ENCODE data around the gene ZNF558.

Gene ZNF558
- 53.6 to 61.5 (median 58.7) reads per million in 4 donors for total RNA-seq

- peak; percentile 98 to 99 (median 99) for DNase-seq
Measured at GRCh38 chr19:8832132-8833021, at the start of gene ZNF558, which contains the start of gene MBD3L1. TSS of gene ZNF558 (minus strand) at chr19:8832304. CDS start at chr19:8822659, 9,645 bp downstream. TSS of gene MBD3L1 (plus strand) at chr19:8832377. CDS start at chr19:8842679, 10,302 bp downstream.

GRCh38 chr19:8881512-8881911 is 49.4 kb upstream of the ZNF558 start:
- no peak for DNase-seq

GRCh38 chr19:8880868-8881488 is 48.9 kb upstream of the ZNF558 start:
- DNase-seq, result no peak

GRCh38 chr19:8877854-8878705 is 46.0 kb upstream of the ZNF558 start:
- no peak for DNase-seq

- no peak for DNase-seq
Measured at GRCh38 chr19:8866344-8866743, 34.2 kb upstream of the ZNF558 start.

- no peak for DNase-seq
Measured at GRCh38 chr19:8858260-8858659, 26.2 kb upstream of the ZNF558 start.

GRCh38 chr19:8850488-8850887 is 18.4 kb upstream of the ZNF558 start:
- DNase-seq, result no peak

- DNase-seq, result no peak
Measured at GRCh38 chr19:8849232-8849631, 17.1 kb upstream of the ZNF558 start.

- DNase-seq, result no peak
Measured at GRCh38 chr19:8846819-8847218, 14.7 kb upstream of the ZNF558 start.

GRCh38 chr19:8840708-8841107 is 8.6 kb upstream of the ZNF558 start:
- no peak for DNase-seq

GRCh38 chr19:8835877-8836276 is 3.8 kb upstream of the ZNF558 start:
- DNase-seq, result no peak

GRCh38 chr19:8835446-8835845 is 3.3 kb upstream of the ZNF558 start:
- DNase-seq, result no peak

- DNase-seq, result no peak
Measured at GRCh38 chr19:8831832-8832131, 322 bp downstream of the ZNF558 start.

- no peak for DNase-seq
Measured at GRCh38 chr19:8831373-8831772, 731 bp downstream of the ZNF558 start.

- no peak for DNase-seq
Measured at GRCh38 chr19:8827277-8827676, 4.8 kb downstream of the ZNF558 start.

GRCh38 chr19:8826371-8826770 is 5.7 kb downstream of the ZNF558 start:
- DNase-seq, result no peak

- no peak for DNase-seq
Measured at GRCh38 chr19:8821748-8822241, 10.3 kb downstream of the ZNF558 start.

GRCh38 chr19:8820234-8820633 is 11.9 kb downstream of the ZNF558 start:
- DNase-seq, result no peak

GRCh38 chr19:8815780-8816179 is 16.3 kb downstream of the ZNF558 start:
- DNase-seq, result no peak

- no peak for DNase-seq
Measured at GRCh38 chr19:8814176-8814575, 17.9 kb downstream of the ZNF558 start.

GRCh38 chr19:8811315-8812172 is 20.6 kb downstream of the ZNF558 start:
- DNase-seq, result no peak

- DNase-seq, result no peak
Measured at GRCh38 chr19:8806661-8807060, 25.4 kb downstream of the ZNF558 start.

Measured in T-helper 1 cell (primary cell).